Measurements from ENCODE around the gene DOCK3. TPM values are rescaled to one million over a fixed set of nuclear protein-coding genes. Genes with fewer than 3 reads are reported as not detected.

Gene DOCK3
- total RNA-seq, 3 donors from 2014 or later (not counting 1 experiment from before 2014, with no cell fraction given): 1.4 to 2.4 (median 1.7) TPM

- DNase-seq: no peak
- TF ChIP-seq CTCF (IDR thresholded peaks at IDR 0.05): no peak
- Mint-ChIP-seq H3K36me3 (no peaks in the 10 kb centered on the region), H3K4me3 (no peak overlapping the region), H3K27me3 (ENCODE audit: low read depth in 2 of 2) (peaks cover 25 to 46% of the 10 kb centered on the region in 2 donors), H3K4me1 (no peaks in the 10 kb centered on the region), H3K27ac (no peak overlapping the region), H3K9me3 (no peaks in the 10 kb centered on the region)
- ATAC-seq: no peak
- Histone ChIP-seq H3K27me3 (ENCODE audit: control insufficient read depth, insufficient read depth, low read length) (no peaks in the 10 kb centered on the region), H3K36me3 (ENCODE audit: control insufficient read depth, insufficient read depth, low read length) (no peaks in the 10 kb centered on the region), H3K9me3 (ENCODE audit: control insufficient read depth, insufficient read depth, low read length) (no peaks in the 10 kb centered on the region), H3K4me3 (ENCODE audit: low read length) (no peak overlapping the region), H3K4me1 (ENCODE audit: control insufficient read depth, insufficient read depth, low read length) (no peaks in the 10 kb centered on the region), H3K27ac (ENCODE audit: low read length) (no peak overlapping the region)
- no CpG with 5 or more reads among the region's 1 CpG for WGBS (ENCODE audit: insufficient coverage)
- intact Hi-C loops (cut with micrococcal nuclease): no loop called here
Observed at GRCh38 chr3:50923955-50924354, 249.2 kb downstream of the DOCK3 start.

- no peak for ATAC-seq
- WGBS (ENCODE audit: insufficient coverage): 95% methylated on average over 2 of the region's 2 CpGs
Observed at GRCh38 chr3:50924638-50925037, 249.9 kb downstream of the DOCK3 start.

GRCh38 chr3:50926868-50927267 is 252.1 kb downstream of the DOCK3 start:
- ATAC-seq: no peak
- H3K4me3 Mint-ChIP-seq: no peak overlapping the region
- H3K36me3 Mint-ChIP-seq: no peaks in the 10 kb centered on the region
- H3K9me3 Mint-ChIP-seq: no peaks in the 10 kb centered on the region
- no peaks in the 10 kb centered on the region for H3K4me1 Mint-ChIP-seq
- Histone ChIP-seq H3K27me3 (ENCODE audit: control insufficient read depth, insufficient read depth, low read length) (no peaks in the 10 kb centered on the region), H3K9me3 (ENCODE audit: control insufficient read depth, insufficient read depth, low read length) (peaks cover 3% of the 10 kb centered on the region), H3K4me1 (ENCODE audit: control insufficient read depth, insufficient read depth, low read length) (no peaks in the 10 kb centered on the region), H3K36me3 (ENCODE audit: control insufficient read depth, insufficient read depth, low read length) (no peaks in the 10 kb centered on the region), H3K27ac (ENCODE audit: low read length) (no peak overlapping the region), H3K4me3 (ENCODE audit: low read length) (no peak overlapping the region)
- 65% methylated on average over 2 of the region's 2 CpGs for WGBS (ENCODE audit: insufficient coverage)
- H3K27ac Mint-ChIP-seq: no peak overlapping the region
- TF ChIP-seq CTCF (IDR thresholded peaks at IDR 0.05): no peak
- peak in 1 of 2 donors; percentile 6 for DNase-seq
- intact Hi-C loops (cut with micrococcal nuclease): no loop called here
- H3K27me3 Mint-ChIP-seq (ENCODE audit: low read depth in 2 of 2): peaks cover 22 to 49% of the 10 kb centered on the region in 2 donors

More at GRCh38 chr3:50924638-50925037, 249.9 kb downstream of the DOCK3 start:
- Histone ChIP-seq H3K27me3 (ENCODE audit: control insufficient read depth, insufficient read depth, low read length) (no peaks in the 10 kb centered on the region), H3K4me1 (ENCODE audit: control insufficient read depth, insufficient read depth, low read length) (no peaks in the 10 kb centered on the region), H3K4me3 (ENCODE audit: low read length) (no peak overlapping the region), H3K9me3 (ENCODE audit: control insufficient read depth, insufficient read depth, low read length) (no peaks in the 10 kb centered on the region), H3K36me3 (ENCODE audit: control insufficient read depth, insufficient read depth, low read length) (no peaks in the 10 kb centered on the region), H3K27ac (ENCODE audit: low read length) (no peak overlapping the region)
- no peak overlapping the region for H3K27ac Mint-ChIP-seq
- no peak for DNase-seq
- no peaks in the 10 kb centered on the region for H3K9me3 Mint-ChIP-seq
- peaks cover 25 to 53% of the 10 kb centered on the region in 2 donors for H3K27me3 Mint-ChIP-seq (ENCODE audit: low read depth in 2 of 2)
- no peaks in the 10 kb centered on the region for H3K36me3 Mint-ChIP-seq
- no peak overlapping the region for H3K4me3 Mint-ChIP-seq
- no peak for TF ChIP-seq CTCF (IDR thresholded peaks at IDR 0.05)
- no peaks in the 10 kb centered on the region for H3K4me1 Mint-ChIP-seq
- intact Hi-C loops (cut with micrococcal nuclease): no loop called here
